Astrocyte of the hippocampus (primary cell): ENCODE data around the gene GAPVD1.
A peak's percentile ranks its signal among the peaks of the same experiment; 100 is the strongest.
"Not testable (repeated sequence)": the region's sequence is repeated elsewhere in the genome, so short reads cannot be mapped to it uniquely, and the experiment has no call there.

Experiments used
- DNase-seq: peaks from one replicate; pipeline ENCODE4 v3.0.0; 2011; ENCODE audit warnings: low read depth, low spot score

Gene GAPVD1, protein sequence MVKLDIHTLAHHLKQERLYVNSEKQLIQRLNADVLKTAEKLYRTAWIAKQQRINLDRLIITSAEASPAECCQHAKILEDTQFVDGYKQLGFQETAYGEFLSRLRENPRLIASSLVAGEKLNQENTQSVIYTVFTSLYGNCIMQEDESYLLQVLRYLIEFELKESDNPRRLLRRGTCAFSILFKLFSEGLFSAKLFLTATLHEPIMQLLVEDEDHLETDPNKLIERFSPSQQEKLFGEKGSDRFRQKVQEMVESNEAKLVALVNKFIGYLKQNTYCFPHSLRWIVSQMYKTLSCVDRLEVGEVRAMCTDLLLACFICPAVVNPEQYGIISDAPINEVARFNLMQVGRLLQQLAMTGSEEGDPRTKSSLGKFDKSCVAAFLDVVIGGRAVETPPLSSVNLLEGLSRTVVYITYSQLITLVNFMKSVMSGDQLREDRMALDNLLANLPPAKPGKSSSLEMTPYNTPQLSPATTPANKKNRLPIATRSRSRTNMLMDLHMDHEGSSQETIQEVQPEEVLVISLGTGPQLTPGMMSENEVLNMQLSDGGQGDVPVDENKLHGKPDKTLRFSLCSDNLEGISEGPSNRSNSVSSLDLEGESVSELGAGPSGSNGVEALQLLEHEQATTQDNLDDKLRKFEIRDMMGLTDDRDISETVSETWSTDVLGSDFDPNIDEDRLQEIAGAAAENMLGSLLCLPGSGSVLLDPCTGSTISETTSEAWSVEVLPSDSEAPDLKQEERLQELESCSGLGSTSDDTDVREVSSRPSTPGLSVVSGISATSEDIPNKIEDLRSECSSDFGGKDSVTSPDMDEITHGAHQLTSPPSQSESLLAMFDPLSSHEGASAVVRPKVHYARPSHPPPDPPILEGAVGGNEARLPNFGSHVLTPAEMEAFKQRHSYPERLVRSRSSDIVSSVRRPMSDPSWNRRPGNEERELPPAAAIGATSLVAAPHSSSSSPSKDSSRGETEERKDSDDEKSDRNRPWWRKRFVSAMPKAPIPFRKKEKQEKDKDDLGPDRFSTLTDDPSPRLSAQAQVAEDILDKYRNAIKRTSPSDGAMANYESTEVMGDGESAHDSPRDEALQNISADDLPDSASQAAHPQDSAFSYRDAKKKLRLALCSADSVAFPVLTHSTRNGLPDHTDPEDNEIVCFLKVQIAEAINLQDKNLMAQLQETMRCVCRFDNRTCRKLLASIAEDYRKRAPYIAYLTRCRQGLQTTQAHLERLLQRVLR (N-terminal part only)

GRCh38 chr9:125261501-125262293, at the start of gene GAPVD1:
Gene GAPVD1, plus strand, starts transcription at chr9:125261826. Its CDS starts 37,096 bp downstream, at chr9:125298922.
- DNase-seq = peak; percentile 97

GRCh38 chr9:125214186-125214585, 47.4 kb upstream of the GAPVD1 start:
- no peak for DNase-seq

GRCh38 chr9:125218621-125219020, 43.0 kb upstream of the GAPVD1 start:
- DNase-seq = no peak

- not testable (repeated sequence) for DNase-seq
Measured at GRCh38 chr9:125224858-125225257, 36.8 kb upstream of the GAPVD1 start.

DNA sequence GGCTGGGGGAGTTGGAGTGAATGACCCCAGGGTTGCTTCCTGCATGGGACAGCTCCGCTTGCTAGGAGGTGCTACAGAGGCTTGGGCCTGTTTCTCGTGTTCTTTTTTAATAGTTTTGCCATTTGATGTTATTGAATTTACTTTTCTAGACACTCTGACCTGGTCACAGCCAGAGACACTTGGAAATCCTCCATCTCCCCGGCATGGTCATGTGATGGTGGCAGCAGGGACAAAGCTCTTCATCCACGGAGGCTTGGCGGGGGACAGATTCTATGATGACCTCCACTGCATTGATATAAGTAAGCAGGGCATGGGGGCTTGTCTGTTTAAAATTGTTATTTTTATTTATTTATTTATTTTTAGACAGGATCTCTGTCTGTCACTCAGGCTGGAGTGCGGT, 33.9 kb upstream of the GAPVD1 start:
- DNase-seq = no peak

DNA sequence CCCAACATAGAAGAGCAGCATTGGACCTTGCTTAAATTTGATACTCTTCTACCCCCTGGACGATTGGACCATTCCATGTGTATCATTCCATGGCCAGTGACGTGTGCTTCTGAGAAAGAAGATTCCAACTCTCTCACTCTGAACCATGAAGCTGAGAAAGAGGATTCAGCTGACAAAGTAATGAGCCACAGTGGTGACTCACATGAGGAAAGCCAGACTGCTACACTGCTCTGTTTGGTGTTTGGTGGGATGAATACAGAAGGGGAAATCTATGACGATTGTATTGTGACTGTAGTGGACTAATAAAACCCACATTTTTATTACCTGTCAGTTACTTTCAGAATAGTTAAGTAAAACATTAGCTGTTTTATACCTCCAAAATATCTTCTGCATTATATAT, 27.9 kb upstream of the GAPVD1 start:
- DNase-seq = peak; percentile 94

GRCh38 chr9:125234099-125234498, 27.5 kb upstream of the GAPVD1 start:
- peak; percentile 29 for DNase-seq

DNA sequence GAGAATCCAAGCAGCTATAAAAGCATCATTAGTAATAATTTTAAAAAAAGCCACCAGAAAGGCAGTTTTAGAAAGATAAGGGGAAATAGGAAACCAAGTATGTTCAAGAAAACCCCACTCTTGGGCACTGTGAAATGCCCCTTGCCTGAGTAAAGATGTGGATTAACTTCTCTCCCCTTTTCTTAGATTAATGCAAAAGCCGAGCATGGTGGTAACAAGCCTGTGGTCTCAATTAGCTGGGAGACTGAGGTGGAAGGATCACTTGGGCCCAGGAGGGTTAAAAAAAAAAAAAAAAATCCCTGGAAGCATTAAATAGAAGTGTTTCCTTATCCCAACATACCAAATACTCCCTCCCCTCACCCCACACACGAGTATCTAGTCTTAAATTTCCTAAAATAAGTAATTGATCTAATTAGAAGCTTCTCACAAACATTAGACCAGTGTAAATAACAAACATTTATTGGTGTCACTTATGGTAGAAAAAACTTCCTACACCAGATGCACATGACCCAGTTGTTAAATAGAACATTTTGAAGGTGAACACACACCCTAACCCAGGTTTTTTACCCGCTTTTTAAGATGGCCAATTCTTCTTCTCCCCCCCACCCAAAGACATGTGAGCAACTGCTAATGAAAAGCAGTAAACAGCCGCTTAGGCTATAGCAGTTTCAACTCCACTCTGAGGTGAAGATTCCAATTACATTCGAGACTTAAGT, 25.7 kb upstream of the GAPVD1 start:
- no peak for DNase-seq

DNA sequence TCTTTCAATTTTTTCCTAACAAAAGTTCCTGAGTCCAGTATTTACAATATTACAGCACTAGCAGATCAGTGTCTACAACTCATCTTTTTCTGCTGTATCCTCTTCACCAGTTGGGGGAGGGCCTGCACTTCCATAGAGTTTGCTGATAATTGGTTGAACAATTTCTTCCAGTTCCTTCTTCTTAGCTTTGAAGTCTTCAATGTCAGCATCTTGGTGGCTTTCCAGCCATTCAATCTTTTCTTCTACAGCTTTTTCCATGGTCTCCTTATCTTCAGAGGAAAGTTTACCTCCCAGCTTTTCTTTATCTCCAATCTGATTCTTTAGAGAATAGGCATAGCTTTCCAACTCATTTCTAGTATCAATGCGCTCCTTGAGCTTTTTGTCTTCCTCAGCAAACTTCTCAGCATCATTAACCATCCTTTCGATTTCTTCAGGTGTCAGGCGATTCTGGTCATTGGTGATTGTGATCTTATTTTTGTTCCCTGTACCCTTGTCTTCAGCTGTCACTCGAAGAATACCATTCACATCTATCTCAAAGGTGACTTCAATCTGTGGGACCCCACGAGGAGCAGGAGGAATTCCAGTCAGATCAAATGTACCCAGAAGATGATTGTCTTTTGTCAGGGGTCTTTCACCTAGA, 25.0 kb upstream of the GAPVD1 start:
- DNase-seq = not testable (repeated sequence)

- no peak for DNase-seq
Measured at GRCh38 chr9:125238127-125238914, 23.3 kb upstream of the GAPVD1 start.

- DNase-seq = no peak
Measured at GRCh38 chr9:125238915-125239446, 22.6 kb upstream of the GAPVD1 start.

GRCh38 chr9:125239631-125240597, 21.7 kb upstream of the GAPVD1 start:
- DNase-seq = no peak

DNA sequence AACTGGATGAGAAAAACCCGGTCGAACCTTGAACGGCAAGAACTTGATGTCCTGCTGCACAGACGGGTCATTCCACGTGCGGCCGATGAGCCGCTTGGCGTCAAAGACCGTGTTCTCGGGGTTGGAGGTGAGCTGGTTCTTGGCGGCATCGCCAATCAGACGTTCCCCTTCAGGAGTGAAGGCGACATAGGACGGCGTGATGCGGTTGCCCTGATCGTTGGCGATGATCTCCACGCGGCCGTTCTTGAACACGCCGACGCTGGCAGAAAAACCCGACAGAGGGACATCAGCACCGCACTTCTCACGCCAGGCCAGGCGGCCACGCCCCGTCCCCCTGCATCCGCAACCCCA, 21.0 kb upstream of the GAPVD1 start:
- DNase-seq = no peak

GRCh38 chr9:125241000-125241862, 20.4 kb upstream of the GAPVD1 start, which contains the start of gene HSPA5:
Gene HSPA5, minus strand, starts transcription at chr9:125241343. Its CDS starts 217 bp downstream, at chr9:125241126.
- DNase-seq = peak; percentile 100

DNA sequence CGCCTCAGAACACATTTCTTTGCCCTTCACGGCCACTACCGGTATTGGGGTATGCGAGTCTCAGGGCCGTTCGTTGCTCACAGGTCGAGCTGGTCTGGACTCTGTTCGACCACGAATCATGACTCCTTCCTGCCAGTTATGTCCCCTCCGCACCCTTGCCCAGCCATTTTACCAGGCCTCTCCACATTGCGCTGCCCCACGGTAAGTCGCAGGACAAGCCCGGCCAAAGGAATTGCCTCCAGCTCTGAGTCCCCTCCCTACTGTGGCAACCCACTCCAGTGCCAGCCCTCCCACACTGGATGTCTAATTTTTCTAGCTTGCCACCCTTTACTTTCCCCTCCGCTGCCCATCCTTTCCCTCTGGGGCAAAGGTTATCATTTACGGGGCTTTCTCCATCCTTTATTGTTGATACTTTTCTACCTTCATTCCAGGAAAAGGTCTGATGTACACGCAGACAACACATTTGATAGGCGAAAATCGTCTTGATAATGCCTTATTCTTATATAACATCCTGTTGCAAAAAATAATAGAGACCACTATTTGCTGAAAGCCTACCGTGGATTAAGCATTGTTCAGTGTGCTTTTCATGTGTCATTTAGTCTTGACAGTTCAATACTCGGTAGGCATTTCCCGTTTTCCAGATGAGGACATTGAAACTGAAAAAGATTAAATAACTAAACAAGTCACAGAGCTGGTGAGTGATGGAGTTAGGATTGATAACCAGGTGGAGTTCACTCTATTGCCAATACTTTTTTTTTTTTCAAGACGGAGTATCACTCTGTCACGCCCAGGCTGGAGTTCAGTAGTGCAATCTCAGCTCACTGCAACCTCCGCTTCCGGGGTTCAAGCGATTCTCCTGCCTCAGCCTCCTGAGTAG, 19.5 kb upstream of the GAPVD1 start:
- DNase-seq = no peak
